HG03064 (cell line): Measurements from ENCODE around the gene MCL1.
"Not testable (repeated sequence)": the region's sequence is repeated elsewhere in the genome, so short reads cannot be mapped to it uniquely, and the experiment has no call there.

ENCODE experiments used
- ATAC-seq: cut with Tn5 transposase; IDR thresholded peaks from one replicate; pipeline ENCODE4 v1.9.1; 2021; ENCODE audit warnings: low read depth; ENCODE audit not compliant: unreplicated experiment

MCL1 gene

DNA sequence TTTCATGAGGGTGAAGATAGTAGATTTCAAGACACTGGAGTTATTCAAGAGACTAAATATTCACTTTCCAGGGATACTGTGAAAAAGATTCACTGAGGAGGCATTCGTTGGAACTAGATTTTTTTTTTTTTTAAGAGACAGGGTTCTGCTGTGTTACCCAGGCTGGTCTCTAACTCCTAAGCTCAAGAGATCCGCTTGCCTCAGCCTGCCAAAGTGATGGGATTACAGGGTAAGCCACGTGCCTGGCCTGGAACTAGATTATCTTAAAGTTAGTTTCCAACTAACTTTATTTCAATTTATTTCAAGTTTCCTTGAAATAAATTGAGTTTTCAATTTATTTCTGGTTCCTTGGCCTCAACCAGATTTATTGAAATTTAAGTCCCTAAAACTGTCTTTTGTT is 24.3 kb upstream of the MCL1 start:
- no peak for ATAC-seq

DNA sequence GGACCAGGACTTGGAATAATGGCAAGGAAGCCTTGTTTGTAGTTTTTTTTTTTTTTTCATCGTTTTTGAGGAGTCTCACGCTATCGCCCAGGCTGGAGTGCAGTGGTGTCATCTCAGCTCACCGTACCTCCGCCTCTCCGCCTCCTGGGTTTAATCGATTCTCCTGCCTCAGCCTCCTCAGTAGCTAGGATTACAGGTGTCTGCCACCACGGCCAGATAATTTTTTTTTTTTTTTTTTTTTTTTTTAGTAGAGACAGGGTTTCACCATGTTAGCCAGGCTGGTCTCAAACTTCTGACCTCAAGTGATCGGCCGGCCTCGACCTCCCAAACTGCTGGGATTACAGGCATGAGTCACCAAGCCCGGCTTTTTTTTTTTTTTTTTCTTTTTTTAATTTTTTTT is 23.0 kb upstream of the MCL1 start:
- ATAC-seq = not testable (repeated sequence)

DNA sequence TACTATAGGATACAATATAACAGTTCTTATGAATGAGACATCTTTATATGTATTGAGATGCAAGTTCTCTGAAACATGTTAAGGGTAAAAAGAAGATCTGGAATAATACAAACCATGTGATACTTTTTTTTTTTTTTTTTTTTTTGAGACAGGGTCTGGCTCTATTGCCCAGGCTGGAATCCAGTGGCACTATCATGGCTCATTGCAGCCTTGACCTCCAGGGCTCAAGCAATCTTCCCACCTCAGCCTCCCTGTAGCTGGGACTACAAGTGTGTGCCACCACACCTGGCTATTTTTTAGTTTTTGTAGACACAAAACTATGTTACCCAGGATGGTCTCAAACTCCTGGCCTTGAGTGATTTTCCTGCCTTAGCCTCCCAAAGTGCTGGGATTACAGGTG is 22.1 kb upstream of the MCL1 start:
- ATAC-seq = no peak

DNA sequence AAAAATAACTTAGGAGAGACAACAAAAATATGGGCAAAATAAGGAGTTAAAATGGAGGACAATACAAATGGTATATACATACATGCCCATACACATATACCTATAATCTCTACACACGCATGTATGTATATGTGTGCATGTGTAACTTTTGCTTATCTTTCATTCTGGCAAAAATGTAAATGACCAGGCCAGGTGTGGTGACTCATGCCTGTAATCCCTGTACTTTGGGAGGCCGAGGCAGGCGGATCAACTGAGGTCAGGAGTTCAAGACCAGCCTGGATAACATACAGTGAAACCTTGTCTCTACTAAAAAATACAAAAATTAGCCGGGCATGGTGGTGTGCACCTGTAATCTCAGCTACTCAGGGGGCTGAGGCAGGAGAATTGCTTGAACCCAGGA is 18.9 kb upstream of the MCL1 start:
- ATAC-seq = not testable (repeated sequence)

DNA sequence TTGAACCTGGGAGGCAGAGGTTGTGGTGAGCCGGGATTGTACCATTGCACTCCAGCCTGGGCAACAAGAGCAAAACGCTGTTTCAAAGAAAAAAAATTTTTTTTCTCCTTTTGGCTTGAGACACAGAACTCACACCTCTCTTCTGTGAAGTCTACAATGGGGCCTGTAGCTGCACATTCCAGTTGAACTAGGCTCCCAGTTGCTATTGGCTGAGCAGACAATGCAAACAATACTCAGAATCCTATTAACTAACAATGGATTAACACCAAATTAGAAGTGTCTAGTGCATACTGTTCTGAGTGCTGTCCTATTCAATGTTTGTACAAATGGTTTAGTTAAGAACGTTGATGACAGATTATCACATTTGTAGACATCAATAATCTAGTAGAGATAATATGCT is 17.6 kb upstream of the MCL1 start:
- ATAC-seq = no peak

DNA sequence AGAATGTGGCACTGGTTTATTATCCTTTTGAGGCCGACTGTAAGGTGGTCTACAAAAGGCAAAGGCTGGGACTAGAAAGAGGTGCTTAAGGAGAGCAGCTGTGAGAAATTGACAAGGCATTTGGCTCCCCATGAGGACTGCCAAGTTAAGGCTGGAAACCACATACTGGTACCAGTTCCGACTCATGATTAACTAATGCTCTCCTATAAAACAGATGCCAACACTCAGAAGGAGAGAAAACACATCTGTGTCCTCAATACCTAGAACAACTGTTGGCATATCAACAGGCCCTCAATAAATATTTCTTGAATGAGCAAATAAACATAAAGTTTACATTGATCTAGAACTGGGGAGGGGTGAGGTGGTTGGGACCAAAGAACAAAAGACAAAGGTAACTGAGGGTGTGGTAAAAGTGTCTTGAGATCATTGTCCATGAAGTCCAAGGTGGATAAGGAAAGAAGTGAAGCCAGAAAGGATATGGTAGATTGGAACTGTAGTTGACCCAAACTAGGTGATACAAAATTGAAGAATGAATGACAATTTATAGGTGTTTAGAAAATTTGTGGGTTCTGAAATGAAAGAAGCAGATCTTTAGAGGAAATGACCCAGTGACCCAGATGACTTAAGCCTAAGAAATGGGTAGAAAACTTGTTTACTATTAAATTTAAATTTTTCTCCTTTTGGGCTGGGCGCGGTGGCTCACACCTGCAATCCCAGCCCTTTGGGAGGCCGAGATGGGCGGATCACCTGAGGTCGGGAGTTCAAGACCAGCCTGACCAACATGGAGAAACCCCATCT is 16.9 kb upstream of the MCL1 start:
- no peak for ATAC-seq

DNA sequence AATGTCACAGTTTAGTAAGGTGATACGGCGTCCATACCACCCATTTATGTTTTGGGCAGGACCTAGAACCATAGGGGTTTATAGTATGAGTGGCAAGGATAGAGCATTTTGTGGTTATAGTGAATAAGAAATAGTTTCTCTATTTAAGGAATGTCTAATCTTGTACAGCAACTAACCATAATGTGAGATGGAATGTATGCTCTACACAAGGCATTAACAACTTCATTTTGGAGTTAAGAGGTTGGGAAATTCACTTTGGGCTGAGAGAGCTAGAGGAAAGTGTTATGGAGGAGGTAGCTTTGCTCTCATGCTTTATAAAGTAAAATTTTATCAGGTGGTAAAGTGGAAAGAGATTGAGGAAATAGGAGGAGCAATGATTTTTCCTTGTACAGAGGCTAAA is 3.0 kb upstream of the MCL1 start:
- ATAC-seq = no peak

DNA sequence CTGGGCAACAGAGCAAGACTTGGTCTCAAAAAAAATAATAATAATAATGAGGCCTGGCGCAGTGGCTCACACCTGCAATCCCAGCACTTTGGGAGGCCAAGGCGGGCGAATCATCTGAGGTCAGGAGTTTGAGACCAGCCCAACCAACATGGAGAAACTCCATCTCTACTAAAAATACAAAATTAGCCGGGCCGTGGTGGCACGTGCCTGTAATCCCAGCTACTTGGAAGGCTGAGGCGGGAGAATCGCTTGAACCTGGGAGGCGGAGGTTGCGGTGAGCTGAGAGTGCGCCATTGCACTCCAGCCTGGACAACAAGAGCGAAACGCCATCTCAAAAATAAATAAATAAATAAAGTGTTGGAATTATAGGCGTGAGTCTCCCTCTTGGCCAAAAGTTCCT is 2.6 kb upstream of the MCL1 start:
- ATAC-seq = not testable (repeated sequence)

DNA sequence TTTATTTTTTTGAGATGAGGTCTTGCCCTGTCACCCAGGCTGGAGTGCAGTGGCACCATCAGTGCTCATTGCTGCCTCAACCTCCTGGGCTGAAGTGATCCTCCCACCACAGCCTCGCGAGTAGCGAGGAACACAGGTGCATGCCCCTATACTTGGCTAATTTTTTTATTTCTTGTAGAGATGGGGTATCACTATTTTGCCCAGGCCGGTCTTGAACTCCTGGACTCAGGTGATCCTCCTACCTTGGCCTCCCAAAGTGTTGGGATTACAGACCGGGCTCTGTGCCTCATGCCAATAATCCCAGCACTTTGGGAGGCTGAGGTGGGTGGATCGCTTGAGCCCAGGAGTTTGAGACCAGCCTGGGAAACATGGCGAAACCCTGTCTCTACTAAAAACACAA is 2.0 kb upstream of the MCL1 start:
- ATAC-seq = not testable (repeated sequence)

DNA sequence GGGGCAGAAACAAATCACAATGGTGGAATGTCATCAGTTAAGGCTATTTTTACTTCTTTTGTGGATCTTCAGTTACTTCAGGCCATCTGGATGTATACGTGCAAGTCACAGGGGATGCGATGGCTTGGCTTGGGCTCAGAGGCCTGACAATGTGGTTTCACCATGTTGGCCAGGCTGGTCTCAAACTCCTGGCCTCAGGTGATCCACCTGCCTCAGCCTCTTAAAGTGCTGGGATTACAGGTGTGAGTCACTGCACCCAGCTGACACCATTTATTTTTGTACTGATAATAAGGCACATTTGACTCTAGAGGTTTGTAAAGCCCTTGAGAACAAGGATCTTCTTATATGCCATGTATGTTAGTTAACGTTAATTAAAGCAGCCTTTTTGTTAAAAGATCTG is 1.6 kb upstream of the MCL1 start:
- not testable (repeated sequence) for ATAC-seq

DNA sequence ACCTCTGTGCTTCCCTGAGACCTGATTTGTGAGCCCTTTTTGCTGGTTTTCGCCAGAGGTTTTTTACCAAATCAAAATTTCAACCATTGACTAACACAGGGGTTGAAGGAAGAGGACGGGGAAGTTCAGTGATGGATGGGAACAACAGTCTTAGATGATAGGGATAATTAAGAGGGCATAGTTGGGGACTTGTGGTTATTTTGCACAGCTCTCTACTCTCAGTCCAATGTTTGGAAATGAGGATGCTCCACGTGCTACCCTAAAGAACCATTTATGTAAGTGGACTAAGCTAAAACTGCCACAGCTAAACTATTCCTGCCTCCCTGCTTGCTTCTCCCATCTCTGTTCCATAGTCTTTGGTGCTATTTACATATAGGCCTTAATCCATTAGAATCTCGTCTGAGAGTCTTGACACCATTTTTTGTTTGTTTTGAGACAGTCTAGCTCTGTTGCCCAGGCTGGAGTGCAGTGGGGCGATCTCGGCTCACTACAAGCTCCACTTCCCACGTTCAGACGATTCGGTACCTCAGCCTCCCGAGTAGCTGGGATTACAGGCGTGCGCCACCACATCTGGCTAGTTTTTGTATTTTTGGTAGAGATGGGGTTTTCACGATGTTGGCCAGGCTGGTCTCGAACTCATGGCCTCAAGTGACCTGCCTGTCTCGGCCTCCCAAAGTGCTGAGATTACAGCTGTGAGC is 684 bp upstream of the MCL1 start:
- ATAC-seq = no peak

DNA sequence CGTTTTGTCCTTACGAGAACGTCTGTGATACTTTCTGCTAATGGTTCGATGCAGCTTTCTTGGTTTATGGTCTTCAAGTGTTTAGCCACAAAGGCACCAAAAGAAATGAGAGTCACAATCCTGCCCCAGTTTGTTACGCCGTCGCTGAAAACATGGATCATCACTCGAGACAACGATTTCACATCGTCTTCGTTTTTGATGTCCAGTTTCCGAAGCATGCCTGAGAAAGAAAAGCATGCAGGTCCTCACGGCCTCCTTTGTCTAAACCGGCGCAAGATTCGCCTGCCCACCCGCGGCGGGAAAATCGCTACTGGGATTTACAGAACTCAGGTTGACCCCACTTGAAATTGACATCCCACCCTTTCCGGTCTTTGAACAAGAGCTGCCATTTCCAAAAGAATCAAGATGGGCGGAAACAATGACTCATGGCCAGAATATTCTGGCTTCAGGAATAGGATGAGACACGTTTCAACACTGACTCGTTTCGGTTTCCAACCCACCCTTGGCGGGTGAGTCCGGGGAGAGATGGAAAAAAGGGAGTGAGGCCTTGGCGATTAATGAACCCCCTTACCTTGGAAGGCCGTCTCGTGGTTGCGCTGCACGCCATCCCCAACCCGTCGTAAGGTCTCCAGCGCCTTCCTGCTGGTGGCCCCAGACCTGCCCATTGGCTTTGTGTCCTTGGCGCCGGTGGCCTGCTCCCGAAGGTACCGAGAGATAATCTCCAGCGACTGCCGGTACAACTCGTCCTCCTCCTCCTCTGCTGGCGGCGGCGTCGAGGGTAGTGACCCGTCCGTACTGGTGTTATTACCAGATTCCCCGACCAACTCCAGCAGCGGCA is 919 bp downstream of the MCL1 start:
- ATAC-seq = peak; percentile 3

DNA sequence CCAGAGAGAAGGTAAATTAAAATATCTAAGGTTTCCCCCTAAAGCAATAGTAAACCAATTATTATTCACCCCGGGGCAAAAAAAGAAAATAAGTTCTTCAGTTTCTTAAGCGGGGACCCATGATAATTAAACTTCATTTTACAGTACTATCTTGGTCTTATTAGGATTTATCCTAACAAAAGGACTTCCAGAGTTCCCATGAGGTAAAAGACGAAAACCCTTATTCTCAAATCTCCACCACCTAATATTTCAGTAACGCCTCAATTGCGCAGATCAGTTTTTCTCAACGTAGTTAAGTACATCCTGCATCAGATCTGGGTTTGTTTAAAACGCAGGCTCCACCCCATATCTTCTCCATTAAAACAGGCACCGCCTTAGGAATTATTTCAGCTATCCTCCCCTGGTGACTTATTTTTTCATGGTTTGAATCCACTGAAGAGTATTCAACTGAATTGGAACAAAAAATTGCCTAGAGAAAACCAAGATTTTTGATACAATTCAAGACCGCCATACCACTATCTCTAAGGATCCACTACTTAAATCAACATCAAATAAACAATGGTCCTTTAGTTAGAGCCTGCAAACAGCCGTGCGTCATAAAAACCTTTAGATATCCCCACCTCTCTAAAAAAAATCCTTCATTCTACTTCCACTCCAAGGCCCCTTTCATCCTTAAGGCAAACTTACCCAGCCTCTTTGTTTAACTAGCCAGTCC is 1.7 kb downstream of the MCL1 start:
- ATAC-seq = no peak

DNA sequence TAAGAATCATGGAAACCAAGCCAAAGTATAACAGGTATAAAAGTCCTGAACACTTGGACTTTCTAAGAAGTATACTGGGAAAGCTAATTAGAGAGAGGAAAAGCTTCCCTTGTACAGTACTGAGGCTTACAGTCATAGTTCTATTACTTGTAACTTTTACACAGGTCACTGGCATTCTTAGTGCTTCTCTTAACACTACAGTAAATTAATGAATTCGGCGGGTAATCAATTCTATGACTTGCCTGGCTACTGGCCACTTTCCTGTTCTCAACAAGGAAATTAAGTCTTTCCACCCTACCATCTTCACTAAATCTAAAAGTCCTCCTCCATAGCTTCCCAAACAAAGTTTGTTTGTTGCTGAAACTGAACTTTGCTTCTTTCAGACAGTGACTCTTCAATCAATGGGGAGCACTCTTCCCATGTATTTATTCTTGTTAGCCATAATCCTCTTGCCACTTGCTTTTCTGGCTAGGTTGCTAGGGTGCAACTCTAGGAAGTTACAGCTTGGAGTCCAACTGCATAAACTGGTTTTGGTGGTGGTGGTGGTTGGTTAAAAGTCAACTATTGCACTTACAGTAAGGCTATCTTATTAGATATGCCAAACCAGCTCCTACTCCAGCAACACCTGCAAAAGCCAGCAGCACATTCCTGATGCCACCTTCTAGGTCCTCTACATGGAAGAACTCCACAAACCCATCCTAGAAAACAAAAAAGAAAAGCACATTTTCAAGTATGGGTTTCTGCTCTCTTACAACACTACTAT is 2.4 kb downstream of the MCL1 start:
- no peak for ATAC-seq

DNA sequence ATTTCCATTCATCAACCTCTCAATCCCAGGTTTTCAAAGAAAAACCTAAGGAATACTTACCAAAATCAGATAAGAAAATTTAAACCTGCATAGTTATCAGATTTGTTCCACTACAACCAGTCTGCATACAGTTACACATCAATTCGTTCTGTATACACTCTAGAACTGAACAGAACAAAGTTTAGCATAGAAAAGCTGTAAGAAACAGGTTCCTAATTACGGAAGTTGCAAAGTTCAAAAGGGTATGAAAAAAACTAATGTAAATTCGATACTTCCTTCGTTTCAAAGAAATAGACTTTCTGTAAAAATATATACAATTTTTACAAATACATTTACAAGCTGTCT is 3.1 kb downstream of the MCL1 start:
- no peak for ATAC-seq

DNA sequence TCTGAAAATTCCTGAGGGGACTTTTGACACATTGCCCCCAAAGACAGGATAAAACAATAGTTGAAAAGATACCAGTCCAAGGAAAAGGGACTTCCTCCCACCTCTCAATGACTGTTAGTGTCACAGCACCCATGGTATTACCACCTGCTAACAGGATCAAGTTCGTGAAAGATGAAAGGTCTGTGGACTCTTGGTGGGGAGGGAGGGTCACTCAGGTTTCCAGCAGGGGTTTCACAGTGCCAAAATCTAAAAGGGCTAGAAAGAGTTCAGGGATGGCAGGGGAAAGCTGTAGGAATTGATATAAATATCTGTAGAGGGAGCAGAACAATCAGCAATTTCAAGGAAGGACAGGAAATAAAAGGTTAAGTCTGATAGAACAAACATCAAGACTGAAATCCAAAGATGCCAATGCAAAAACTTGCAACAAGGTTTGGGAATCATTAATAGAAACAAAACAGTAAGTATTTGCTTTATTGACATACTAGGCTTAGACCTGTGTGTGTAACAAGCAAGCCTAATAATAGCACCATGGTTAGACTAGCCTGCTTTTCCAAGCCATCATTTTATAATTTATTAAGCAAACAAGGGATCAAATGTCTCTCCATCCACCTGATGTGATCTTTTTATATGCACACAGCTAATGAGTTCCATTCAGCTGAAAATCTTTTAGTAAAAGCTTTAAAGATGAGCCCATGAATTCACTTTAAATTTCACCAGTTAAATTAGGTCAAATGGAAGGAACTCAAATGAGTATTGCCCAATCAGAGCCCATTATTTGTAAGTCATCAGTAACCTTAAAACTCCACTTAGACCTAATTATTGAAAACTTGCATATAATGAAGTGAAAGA is 3.7 kb downstream of the MCL1 start:
- no peak for ATAC-seq

DNA sequence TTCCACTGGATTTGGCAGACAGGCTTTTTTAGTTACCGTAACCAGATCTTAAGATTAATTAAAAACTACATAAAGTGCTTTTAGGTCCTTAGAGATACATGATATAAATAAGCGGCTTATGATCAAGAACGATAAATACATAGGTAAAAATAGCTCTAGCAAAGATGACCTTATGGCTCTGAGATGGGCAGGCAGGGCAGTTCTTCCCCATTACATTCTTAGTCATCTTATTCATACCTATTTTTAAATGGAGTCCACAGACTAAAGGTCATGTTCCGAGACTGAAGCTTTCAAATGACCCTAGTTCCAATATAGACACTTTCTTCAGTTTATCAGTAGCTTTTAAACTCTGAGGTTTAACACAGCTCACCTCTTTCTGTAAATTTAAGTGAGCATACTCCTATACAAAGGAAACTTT is 4.3 kb downstream of the MCL1 start:
- ATAC-seq = no peak

DNA sequence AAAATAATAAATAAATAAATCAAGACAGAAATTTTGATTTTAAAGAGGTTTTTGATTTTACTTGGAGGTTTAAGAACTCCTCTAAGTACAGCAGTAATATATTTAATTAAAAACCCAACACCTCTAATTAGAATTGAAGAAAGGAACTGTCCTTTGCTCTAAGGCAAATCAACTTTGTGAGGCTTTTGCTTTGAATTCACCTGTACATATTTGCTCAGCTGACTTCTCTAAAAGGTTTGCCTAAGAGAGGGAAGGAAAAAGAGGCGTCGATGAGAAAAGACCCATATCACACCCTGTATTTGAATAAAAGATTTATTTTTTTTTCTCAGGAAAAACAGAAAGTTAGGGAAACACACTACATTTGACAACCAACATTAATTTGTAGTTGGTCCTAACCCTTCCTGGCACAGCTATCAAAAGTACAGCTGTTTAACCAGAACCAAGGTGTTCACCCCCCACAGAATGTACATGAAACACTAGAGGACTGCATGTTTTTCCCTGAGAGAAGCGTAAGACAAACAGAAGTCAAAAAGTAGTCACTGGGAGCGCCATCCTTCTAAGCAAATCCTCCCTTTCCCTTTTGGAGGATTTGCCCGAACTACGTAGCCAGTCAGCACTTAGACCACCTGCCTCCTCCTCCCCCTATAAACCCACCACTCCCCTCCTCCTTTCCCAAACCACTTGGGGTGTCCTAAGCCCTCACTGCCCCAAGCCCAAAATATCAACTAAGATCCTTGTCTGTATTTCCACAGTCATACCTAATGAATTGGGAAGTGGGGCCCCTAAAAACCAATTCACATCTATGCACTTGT is 4.9 kb downstream of the MCL1 start:
- no peak for ATAC-seq
